Right lung (tissue), 5 donors: ENCODE measurements around the gene TKTL1. TPM values are rescaled to one million over a fixed set of nuclear protein-coding genes. Genes with fewer than 3 reads are reported as not detected.
"Not testable (repeated sequence)": the region's sequence is repeated elsewhere in the genome, so short reads cannot be mapped to it uniquely, and the experiment has no call there.

ENCODE experiments used
- DNase-seq, 2 donors: peaks; one replicate each; pipeline ENCODE4 v3.0.0-alpha.2; 2013
- polyA plus RNA-seq, 5 donors: library from polyadenylated mRNA; unstranded; fragments of 120-200 nt; gene quantifications; one replicate each; pipeline versions ENCODE4 v1.2.1 to v1.2.3, GENCODE V29; 2013; ENCODE audit warnings: inconsistent platforms in 1 of 5, low replicate concordance in 1 of 5; ENCODE audit not compliant: insufficient read length in 5 of 5, insufficient read depth in 1 of 5

The TKTL1 gene
- polyA plus RNA-seq, 5 donors = 0.28 to 0.37 (median 0.30) TPM

DNA sequence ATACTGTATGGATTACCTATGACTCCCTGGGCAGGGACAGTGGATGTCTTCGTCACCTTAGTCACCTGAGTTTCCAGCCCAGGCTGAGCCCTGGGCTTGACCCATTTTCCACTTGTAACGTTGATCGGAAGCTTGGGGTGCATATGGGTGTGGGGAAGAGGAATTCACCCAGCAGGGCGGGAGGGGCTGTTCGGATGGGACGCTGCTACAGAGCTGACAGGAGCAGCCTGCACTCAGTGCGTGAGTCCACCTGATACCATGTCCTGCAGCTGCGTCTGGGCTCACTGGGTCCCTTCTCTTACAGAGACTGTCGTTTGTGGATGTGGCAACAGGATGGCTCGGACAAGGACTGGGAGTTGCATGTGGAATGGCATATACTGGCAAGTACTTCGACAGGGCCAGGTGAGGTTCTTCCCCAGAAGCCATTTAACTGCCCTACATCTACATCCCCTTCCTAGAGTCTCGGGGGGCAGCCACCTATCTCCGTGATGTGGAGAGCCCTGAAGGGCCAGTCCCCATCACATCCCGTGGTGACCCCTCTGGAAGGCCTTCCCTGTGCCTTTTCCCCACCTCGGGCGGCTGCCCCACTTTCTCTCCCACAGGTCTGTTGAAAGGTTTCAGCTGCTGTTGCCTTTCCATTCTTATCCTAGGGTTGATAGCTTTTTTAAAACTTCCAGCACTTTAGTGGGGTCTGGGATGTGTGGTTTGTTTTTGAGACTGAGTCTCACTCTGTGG is 13.6 kb downstream of the TKTL1 start:
- no peak for DNase-seq

DNA sequence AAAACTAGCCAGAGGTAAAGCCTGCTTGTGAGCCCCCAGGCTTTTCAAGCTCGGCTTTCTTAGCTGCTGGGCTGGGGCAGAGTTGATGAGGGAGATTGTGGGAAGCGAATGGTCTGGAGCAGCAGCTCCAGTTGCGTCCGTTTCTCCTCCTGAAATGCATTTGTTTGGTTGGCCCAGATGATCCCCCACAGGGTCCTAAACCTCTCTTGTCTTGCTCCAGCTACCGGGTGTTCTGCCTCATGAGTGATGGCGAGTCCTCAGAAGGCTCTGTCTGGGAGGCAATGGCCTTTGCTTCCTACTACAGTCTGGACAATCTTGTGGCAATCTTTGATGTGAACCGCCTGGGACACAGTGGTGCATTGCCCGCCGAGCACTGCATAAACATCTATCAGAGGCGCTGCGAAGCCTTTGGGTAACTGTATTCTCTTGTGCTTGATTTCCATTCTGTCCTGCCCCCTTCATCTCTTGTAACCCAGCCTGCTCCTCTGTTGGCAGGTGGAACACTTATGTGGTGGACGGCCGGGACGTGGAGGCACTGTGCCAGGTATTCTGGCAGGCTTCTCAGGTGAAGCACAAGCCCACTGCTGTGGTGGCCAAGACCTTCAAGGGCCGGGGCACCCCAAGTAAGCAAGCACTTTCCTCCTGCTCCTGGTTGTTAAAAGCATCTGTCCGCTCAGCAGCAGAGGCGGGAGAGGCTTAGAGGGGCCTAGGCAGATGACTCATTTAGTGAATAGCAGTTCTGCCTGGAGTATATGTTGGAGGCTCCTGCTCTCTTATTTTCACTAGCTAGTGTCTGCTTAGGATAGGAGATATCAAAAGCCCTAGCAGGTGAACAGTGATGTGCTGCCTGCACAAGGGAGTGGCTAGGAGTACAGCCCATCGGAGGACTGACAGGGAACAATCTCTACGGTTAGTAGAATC is 15.3 kb downstream of the TKTL1 start:
- DNase-seq = no peak

GRCh38 chrX:154312116-154312515 is 16.5 kb downstream of the TKTL1 start:
- no peak for DNase-seq

- no peak for DNase-seq
Measured at GRCh38 chrX:154313147-154313546, 17.6 kb downstream of the TKTL1 start.

GRCh38 chrX:154315416-154315815 is 19.8 kb downstream of the TKTL1 start:
- no peak for DNase-seq

- no peak for DNase-seq
Measured at GRCh38 chrX:154317391-154317995, 21.9 kb downstream of the TKTL1 start.

GRCh38 chrX:154320406-154320805 is 24.8 kb downstream of the TKTL1 start:
- no peak for DNase-seq

DNA sequence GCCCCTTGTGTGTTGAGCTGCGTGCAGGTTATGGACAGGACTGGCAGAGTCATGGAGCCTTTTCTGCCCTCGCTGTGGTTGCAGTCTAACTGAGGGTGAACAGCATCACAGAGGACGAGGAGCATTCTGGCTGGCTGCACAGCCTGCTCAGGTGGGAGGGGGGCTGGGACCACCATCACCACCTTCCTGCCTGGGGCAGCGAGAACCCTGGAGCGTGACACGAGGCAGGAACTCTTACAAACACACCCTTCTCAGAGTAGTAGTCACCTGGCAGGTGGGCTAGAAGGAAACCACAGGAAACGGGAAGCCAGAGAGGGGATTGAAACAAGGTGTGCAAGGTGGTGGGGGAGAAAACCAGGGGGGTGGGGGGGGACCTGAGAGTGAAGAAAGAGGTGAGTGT is 25.6 kb downstream of the TKTL1 start:
- no peak for DNase-seq

DNA sequence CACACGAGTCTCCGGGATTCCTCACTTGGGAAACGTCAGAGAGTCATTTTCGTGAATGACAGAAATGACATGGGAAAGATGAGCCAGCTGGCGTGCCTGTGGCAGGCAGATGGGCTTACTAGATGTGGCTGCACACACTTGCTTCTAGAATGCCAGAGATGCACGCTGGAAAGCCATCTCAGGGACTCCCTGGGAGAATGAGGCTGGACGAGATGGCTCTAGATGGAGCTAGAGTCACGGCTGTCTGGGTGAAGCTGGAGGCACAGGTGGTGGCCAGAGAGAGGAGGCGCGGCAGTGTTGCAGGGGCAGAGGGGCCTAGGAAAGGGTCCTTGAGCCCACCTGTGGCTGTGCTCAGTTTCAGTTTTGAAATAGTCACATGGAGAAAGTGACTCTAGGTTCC is 26.0 kb downstream of the TKTL1 start:
- no peak for DNase-seq

DNA sequence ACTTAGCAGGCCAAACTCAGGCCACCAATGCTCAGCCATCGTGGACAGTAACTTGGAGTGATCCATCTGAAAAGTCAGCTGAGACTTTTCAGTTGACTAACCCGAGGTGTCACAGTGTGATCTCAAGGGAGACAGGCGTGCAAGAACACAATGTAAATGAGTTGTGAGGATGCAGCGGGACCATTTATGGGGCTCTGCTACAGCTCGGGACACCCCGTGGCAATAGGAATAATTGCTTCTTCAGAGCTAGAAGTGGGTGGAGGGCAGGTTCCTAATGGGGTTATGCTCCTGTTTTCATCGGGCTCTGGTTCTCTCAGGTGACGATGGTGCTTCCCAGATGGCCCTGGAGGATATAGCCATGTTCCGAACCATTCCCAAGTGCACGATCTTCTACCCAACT is 27.3 kb downstream of the TKTL1 start:
- DNase-seq = no peak

DNA sequence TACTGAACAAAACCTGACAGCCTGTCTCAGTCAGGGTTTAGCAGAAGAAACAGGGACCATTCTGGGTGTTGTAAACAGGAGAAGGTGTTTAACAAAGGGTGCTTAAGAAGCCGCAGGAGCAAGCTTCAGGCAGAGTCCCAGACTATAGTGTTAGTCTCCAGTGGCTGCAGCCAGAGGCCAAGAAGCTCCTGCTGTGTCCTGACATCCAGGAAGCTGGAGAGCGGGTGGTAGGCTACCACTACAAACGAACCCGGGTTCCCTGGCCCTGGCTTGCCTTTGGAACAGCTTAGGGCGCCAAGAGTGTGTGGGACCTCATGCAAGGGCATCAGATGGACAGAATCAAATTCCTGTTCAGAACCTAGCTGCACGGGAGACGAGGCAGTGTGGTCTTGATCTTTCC is 27.9 kb downstream of the TKTL1 start:
- no peak for DNase-seq

DNA sequence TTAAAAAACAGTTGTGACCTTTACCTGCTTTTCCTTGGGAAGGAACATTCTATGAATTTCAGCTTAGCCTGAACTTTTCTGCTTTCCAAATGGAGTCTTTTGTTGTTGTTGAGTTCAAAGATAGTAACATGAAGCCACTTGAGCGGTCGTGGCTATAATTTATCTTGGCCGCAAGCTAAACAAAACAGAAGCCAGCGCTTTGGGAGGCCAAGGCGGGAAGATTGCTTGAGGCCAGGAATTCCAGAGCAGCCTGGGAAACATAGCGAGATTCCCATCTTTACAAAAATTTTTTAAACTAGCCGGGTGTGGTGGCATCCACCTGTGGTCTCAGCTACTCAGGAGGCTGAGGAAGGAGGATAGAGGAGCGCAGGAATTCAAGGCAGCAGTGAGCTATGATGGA is 29.9 kb downstream of the TKTL1 start:
- DNase-seq = no peak

DNA sequence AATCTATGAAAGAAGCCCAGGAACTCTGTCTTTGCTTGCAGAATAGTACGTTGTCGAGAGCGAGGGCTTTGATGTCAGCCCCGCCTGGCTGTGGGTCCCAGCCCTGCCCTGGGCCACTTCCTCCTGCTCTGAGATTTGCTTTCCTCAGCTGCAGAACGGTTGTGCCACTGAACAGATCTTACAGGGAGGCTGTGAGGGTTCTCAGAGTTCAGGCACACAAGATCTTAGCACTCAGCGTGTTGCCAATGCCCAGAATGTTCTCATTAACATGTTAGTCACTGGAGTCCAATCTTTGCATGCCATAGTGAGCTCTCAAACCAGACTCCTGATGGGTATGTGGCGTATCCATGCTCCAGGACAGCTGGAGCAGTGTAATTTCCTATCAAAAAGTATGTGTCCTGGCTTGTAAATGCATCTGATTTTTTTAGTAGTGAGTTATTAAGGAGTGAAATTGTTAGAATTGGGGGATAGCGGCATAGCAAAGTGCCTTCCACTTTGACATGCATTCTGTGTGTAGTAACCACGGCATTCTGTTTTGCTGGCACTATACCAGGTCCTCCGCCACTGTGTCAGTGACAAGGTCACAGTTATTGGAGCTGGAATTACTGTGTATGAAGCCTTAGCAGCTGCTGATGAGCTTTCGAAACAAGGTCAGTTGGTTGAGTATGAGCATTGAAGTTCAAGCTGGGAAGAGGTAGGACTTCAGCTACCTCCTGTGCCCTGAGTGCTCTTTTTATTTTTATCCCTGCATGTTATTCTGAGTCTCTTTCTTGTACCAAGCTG is 31.6 kb downstream of the TKTL1 start:
- DNase-seq = no peak

GRCh38 chrX:154328646-154329045 is 33.1 kb downstream of the TKTL1 start:
- no peak for DNase-seq

GRCh38 chrX:154329294-154329693 is 33.7 kb downstream of the TKTL1 start:
- no peak for DNase-seq

GRCh38 chrX:154332561-154332960 is 37.0 kb downstream of the TKTL1 start:
- no peak for DNase-seq

GRCh38 chrX:154333116-154333515 is 37.5 kb downstream of the TKTL1 start:
- DNase-seq = no peak

- no peak for DNase-seq
Measured at GRCh38 chrX:154333837-154334271, 38.3 kb downstream of the TKTL1 start.

- DNase-seq = no peak
Measured at GRCh38 chrX:154334496-154334895, 38.9 kb downstream of the TKTL1 start.

- DNase-seq = not testable (repeated sequence)
Measured at GRCh38 chrX:154341399-154342298, 46.1 kb downstream of the TKTL1 start.

DNA sequence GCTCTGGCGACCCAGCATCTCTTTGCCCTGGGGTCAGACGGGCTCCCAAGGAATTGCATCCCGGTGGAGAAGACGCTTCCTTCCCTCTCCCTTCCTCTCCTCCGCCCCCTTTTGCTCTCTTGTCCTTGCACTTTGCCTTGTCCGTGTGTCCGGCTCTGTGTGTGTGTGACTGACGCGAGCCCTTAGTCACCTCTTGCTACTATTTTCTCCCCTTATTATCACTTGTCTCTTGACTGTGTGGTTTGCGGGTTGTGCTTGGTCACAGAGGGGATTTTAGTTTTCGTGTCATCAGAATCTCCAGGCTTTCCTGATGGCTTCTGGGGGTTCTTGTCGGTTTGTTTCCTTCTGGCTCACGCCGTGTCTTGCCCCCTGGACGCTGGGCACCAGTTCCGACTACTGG is 47.5 kb downstream of the TKTL1 start:
- not testable (repeated sequence) for DNase-seq
